ENCODE measurements around the gene DUOXA2.

GRCh38 chr15:45097466-45097865 lies 16.7 kb upstream of the DUOXA2 start:
- TF ChIP-seq TAF1 (IDR thresholded peaks at IDR 0.05; ENCODE audit: low read depth) (no peak), EP300 (IDR thresholded peaks at IDR 0.05; ENCODE audit: borderline replicate concordance) (no peak), FOXM1 (IDR thresholded peaks at IDR 0.05; ENCODE audit: borderline replicate concordance, low read depth) (no peak), REST (IDR thresholded peaks at IDR 0.05; ENCODE audit: low read depth) (no peak)
